Measurements from ENCODE around the gene PWP2.
"Not testable (repeated sequence)": the region's sequence is repeated elsewhere in the genome, so short reads cannot be mapped to it uniquely, and the experiment has no call there.

GRCh38 chr21:44160298-44160672 lies 53.1 kb downstream of the PWP2 start:
- TF ChIP-seq RFX5 (IDR thresholded peaks at IDR 0.05; ENCODE audit: low read depth, low read length); USF2 (IDR thresholded peaks at IDR 0.05; ENCODE audit: borderline replicate concordance, low read depth, low read length); PRDM15 (CRISPR knock-in tag; IDR thresholded peaks at IDR 0.05); IRF3 (IDR thresholded peaks at IDR 0.05); EZH2 (IDR thresholded peaks at IDR 0.05; ENCODE audit: borderline replicate concordance, control insufficient read depth, low read depth, low read length): not testable (repeated sequence)
